Measurements from ENCODE around the gene G6PC2. TPM values are rescaled to one million over a fixed set of nuclear protein-coding genes. Genes with fewer than 3 reads are reported as not detected.

The G6PC2 gene
- total RNA-seq, 1 donor from 2014 or later = not detected

DNA sequence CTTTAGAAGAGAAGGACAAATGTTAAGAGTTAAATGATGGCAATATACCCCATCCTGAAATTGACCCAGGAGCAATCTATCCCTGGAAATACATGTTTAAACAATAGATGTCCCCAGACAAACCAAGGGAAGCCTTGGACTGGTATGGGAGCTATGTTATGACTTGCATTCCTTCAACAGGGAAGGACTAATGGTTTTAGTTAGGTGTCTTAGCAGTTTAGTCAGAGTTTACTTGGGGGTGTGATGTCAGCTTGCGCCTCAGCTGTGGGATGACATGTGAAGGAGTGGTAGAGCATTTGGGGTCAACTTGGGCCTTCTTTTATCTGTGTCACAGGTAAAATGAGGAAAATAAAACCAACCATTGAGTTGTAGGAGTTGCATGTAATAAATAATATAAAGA is 47.6 kb upstream of the G6PC2 start:
- no peaks in the 10 kb centered on the region for H4K20me1 ChIP-seq (ENCODE audit: insufficient read depth, low read length)
- H3K4me3 ChIP-seq (ENCODE audit: insufficient read depth, low read depth, low read length) = no peak overlapping the region
- no peak overlapping the region for H3K27ac ChIP-seq (ENCODE audit: low read depth, low read length)
- no peak overlapping the region for H3K4me3 Mint-ChIP-seq (ENCODE audit: unreplicated experiment)
- TF ChIP-seq EZH2 (IDR thresholded peaks at IDR 0.05; ENCODE audit: insufficient read depth, low read length) = no peak
- TF ChIP-seq, protein P1, sequence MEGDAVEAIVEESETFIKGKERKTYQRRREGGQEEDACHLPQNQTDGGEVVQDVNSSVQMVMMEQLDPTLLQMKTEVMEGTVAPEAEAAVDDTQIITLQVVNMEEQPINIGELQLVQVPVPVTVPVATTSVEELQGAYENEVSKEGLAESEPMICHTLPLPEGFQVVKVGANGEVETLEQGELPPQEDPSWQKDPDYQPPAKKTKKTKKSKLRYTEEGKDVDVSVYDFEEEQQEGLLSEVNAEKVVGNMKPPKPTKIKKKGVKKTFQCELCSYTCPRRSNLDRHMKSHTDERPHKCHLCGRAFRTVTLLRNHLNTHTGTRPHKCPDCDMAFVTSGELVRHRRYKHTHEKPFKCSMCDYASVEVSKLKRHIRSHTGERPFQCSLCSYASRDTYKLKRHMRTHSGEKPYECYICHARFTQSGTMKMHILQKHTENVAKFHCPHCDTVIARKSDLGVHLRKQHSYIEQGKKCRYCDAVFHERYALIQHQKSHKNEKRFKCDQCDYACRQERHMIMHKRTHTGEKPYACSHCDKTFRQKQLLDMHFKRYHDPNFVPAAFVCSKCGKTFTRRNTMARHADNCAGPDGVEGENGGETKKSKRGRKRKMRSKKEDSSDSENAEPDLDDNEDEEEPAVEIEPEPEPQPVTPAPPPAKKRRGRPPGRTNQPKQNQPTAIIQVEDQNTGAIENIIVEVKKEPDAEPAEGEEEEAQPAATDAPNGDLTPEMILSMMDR (IDR thresholded peaks at IDR 0.05; ENCODE audit: insufficient read depth, low read depth, low read length) = no peak
- no peaks in the 10 kb centered on the region for H3K27me3 ChIP-seq (ENCODE audit: insufficient read depth, low read length)
- H3K4me2 ChIP-seq (ENCODE audit: low read length) = no peak overlapping the region
- H3K27me3 Mint-ChIP-seq (ENCODE audit: low read depth, unreplicated experiment) = no peaks in the 10 kb centered on the region
- no peak overlapping the region for H3K27ac Mint-ChIP-seq (ENCODE audit: unreplicated experiment)
- H3K4me1 Mint-ChIP-seq (ENCODE audit: low read depth, unreplicated experiment) = peaks cover 7% of the 10 kb centered on the region
- H3K79me2 ChIP-seq (ENCODE audit: insufficient read depth, low read length) = no peaks in the 10 kb centered on the region
- H3K36me3 ChIP-seq (ENCODE audit: insufficient read depth, low read length) = no peaks in the 10 kb centered on the region
- H3K9ac ChIP-seq (ENCODE audit: low read length) = no peak overlapping the region
- DNase-seq (ENCODE audit: low read depth) = no peak
- H2AFZ ChIP-seq (ENCODE audit: low read depth, low read length) = no peak overlapping the region
- H3K36me3 Mint-ChIP-seq (ENCODE audit: low read depth, unreplicated experiment) = no peaks in the 10 kb centered on the region
- no peaks in the 10 kb centered on the region for H3K4me1 ChIP-seq (ENCODE audit: insufficient read depth, low read length)
- H3K9me3 ChIP-seq (ENCODE audit: insufficient read depth, low read depth, low read length) = no peaks in the 10 kb centered on the region
- no peaks in the 10 kb centered on the region for H3K9me3 Mint-ChIP-seq (ENCODE audit: unreplicated experiment)
- FAIRE-seq = no peak

DNA sequence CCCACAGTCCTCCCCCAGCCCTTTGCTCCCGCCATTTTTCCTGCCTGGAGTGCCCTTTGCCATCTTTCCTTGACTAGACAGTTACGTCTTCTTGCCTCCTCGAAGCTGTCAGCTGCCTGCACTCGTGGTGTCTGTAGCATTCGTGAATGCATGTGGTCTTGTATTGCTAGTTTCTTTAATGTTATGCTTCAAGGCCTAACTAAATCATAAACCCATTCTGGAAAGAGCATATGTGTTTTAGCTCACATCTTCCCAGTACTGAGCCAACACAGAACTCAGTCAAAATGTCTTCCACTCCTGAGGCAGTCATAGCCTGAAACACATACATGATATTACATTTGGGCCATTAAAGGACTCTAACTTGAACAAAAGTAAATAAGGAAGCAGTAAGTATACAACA is 46.4 kb upstream of the G6PC2 start:
- Histone ChIP-seq H3K9me3 (ENCODE audit: insufficient read depth, low read depth, low read length) (no peaks in the 10 kb centered on the region), H3K9ac (ENCODE audit: low read length) (no peak overlapping the region), H3K36me3 (ENCODE audit: insufficient read depth, low read length) (no peaks in the 10 kb centered on the region), H3K4me3 (ENCODE audit: insufficient read depth, low read depth, low read length) (no peak overlapping the region), H3K79me2 (ENCODE audit: insufficient read depth, low read length) (no peaks in the 10 kb centered on the region), H2AFZ (ENCODE audit: low read depth, low read length) (no peak overlapping the region), H3K4me1 (ENCODE audit: insufficient read depth, low read length) (no peaks in the 10 kb centered on the region), H3K27me3 (ENCODE audit: insufficient read depth, low read length) (no peaks in the 10 kb centered on the region), H3K4me2 (ENCODE audit: low read length) (no peak overlapping the region), H3K27ac (ENCODE audit: low read depth, low read length) (no peak overlapping the region), H4K20me1 (ENCODE audit: insufficient read depth, low read length) (no peaks in the 10 kb centered on the region)
- Mint-ChIP-seq H3K27me3 (ENCODE audit: low read depth, unreplicated experiment) (no peaks in the 10 kb centered on the region), H3K9me3 (ENCODE audit: unreplicated experiment) (no peaks in the 10 kb centered on the region), H3K36me3 (ENCODE audit: low read depth, unreplicated experiment) (no peaks in the 10 kb centered on the region), H3K27ac (ENCODE audit: unreplicated experiment) (no peak overlapping the region), H3K4me3 (ENCODE audit: unreplicated experiment) (no peak overlapping the region), H3K4me1 (ENCODE audit: low read depth, unreplicated experiment) (peaks cover 7% of the 10 kb centered on the region)
- DNase-seq (ENCODE audit: low read depth) (no peak), FAIRE-seq (no peak)
- TF ChIP-seq, protein P1 (IDR thresholded peaks at IDR 0.05; ENCODE audit: insufficient read depth, low read depth, low read length) = no peak
- TF ChIP-seq EZH2 (IDR thresholded peaks at IDR 0.05; ENCODE audit: insufficient read depth, low read length) = no peak

DNA sequence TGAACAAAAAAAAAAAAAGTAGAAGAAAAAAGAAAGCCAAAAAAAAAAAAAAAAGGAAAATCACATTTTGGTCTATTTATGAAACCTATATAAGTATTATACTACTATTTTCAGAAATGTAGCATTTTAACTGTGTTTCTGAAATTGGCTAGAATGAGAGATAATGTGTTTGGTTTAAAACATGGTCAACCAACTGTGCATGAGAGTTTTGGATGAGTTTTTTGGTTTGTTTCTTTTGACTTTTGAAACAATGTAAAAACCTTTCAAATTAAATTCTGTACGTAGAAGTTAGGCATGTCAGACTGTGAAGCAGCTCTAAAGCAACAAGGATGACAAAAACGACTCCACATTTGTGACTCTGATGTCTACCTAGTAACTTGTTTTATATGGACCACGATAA is 45.5 kb upstream of the G6PC2 start:
- H3K4me3 ChIP-seq (ENCODE audit: insufficient read depth, low read depth, low read length) = no peak overlapping the region
- H4K20me1 ChIP-seq (ENCODE audit: insufficient read depth, low read length) = no peaks in the 10 kb centered on the region
- no peak overlapping the region for H3K9ac ChIP-seq (ENCODE audit: low read length)
- H3K27me3 ChIP-seq (ENCODE audit: insufficient read depth, low read length) = no peaks in the 10 kb centered on the region
- H3K27ac ChIP-seq (ENCODE audit: low read depth, low read length) = no peak overlapping the region
- no peak for TF ChIP-seq EZH2 (IDR thresholded peaks at IDR 0.05; ENCODE audit: insufficient read depth, low read length)
- TF ChIP-seq, protein P1 (IDR thresholded peaks at IDR 0.05; ENCODE audit: insufficient read depth, low read depth, low read length) = no peak
- H3K27ac Mint-ChIP-seq (ENCODE audit: unreplicated experiment) = no peak overlapping the region
- no peaks in the 10 kb centered on the region for H3K79me2 ChIP-seq (ENCODE audit: insufficient read depth, low read length)
- H3K4me2 ChIP-seq (ENCODE audit: low read length) = no peak overlapping the region
- H3K36me3 ChIP-seq (ENCODE audit: insufficient read depth, low read length) = no peaks in the 10 kb centered on the region
- H3K36me3 Mint-ChIP-seq (ENCODE audit: low read depth, unreplicated experiment) = no peaks in the 10 kb centered on the region
- H3K4me1 Mint-ChIP-seq (ENCODE audit: low read depth, unreplicated experiment) = peaks cover 7% of the 10 kb centered on the region
- H3K9me3 Mint-ChIP-seq (ENCODE audit: unreplicated experiment) = no peaks in the 10 kb centered on the region
- FAIRE-seq = no peak
- no peaks in the 10 kb centered on the region for H3K27me3 Mint-ChIP-seq (ENCODE audit: low read depth, unreplicated experiment)
- no peak for DNase-seq (ENCODE audit: low read depth)
- H3K9me3 ChIP-seq (ENCODE audit: insufficient read depth, low read depth, low read length) = no peaks in the 10 kb centered on the region
- no peak overlapping the region for H2AFZ ChIP-seq (ENCODE audit: low read depth, low read length)
- H3K4me1 ChIP-seq (ENCODE audit: insufficient read depth, low read length) = no peaks in the 10 kb centered on the region
- no peak overlapping the region for H3K4me3 Mint-ChIP-seq (ENCODE audit: unreplicated experiment)

Measured in astrocyte (in vitro differentiated cells and primary cell).